ENCODE results near the gene DEPDC1B. TPM values are rescaled to one million over a fixed set of nuclear protein-coding genes. Genes with fewer than 3 reads are reported as not detected.

DEPDC1B gene
- polyA plus RNA-seq, 1 donor from 2014 or later: 7.1 TPM

GRCh38 chr5:60672693-60673264 lies 27.2 kb downstream of the DEPDC1B start:
- Histone ChIP-seq H2AFZ (ENCODE audit: low read depth, low read length) (no peak overlapping the region), H3K9ac (ENCODE audit: low read length) (no peak overlapping the region), H4K20me1 (ENCODE audit: insufficient read depth) (no peaks in the 10 kb centered on the region), H3F3A (ENCODE audit: insufficient read depth, low read length, poor library complexity, severe bottlenecking) (no peaks in the 10 kb centered on the region), H3K27ac (ENCODE audit: low read length) (no peak overlapping the region), H3K4me2 (ENCODE audit: low read length) (no peak overlapping the region), H3K9me3 (ENCODE audit: low read length) (no peaks in the 10 kb centered on the region), H3K9me2 (ENCODE audit: insufficient read depth, low read length) (no peaks in the 10 kb centered on the region), H3K27me3 (ENCODE audit: insufficient read depth, low read depth, low read length) (no peaks in the 10 kb centered on the region), H3K4me3 (ENCODE audit: low read length) (no peak overlapping the region), H3K79me2 (replicated peaks; ENCODE audit: insufficient read depth, low read length) (peaks cover 5% of the 10 kb centered on the region), H3K36me3 (ENCODE audit: insufficient read depth, low read length) (no peaks in the 10 kb centered on the region)
- no peak for TF ChIP-seq REST (IDR thresholded peaks at IDR 0.05; ENCODE audit: borderline replicate concordance)
- TF ChIP-seq EP300 (conservative IDR thresholded peaks at IDR 0.05; ENCODE audit: poor library complexity, severe bottlenecking): no peak
- no peak for TF ChIP-seq POLR2AphosphoS5 (IDR thresholded peaks at IDR 0.05)
- TF ChIP-seq SMC3 (conservative IDR thresholded peaks at IDR 0.05; ENCODE audit: poor library complexity): no peak
- TF ChIP-seq CTCF (IDR thresholded peaks at IDR 0.05; ENCODE audit: poor library complexity, severe bottlenecking): no peak
- no peak for TF ChIP-seq TAF1 (IDR thresholded peaks at IDR 0.05; ENCODE audit: low read depth)
- no peak for TF ChIP-seq MXI1 (conservative IDR thresholded peaks at IDR 0.05; ENCODE audit: poor library complexity, severe bottlenecking)

- Histone ChIP-seq H2AFZ (ENCODE audit: low read depth, low read length) (no peak overlapping the region), H3K4me3 (ENCODE audit: low read length) (no peak overlapping the region), H3K9me3 (ENCODE audit: low read length) (no peaks in the 10 kb centered on the region), H3F3A (ENCODE audit: insufficient read depth, low read length, poor library complexity, severe bottlenecking) (no peaks in the 10 kb centered on the region), H3K4me2 (ENCODE audit: low read length) (no peak overlapping the region), H3K79me2 (replicated peaks; ENCODE audit: insufficient read depth, low read length) (no peaks in the 10 kb centered on the region), H3K27ac (ENCODE audit: low read length) (no peak overlapping the region), H3K36me3 (ENCODE audit: insufficient read depth, low read length) (no peaks in the 10 kb centered on the region), H3K27me3 (ENCODE audit: insufficient read depth, low read depth, low read length) (no peaks in the 10 kb centered on the region), H4K20me1 (ENCODE audit: insufficient read depth) (no peaks in the 10 kb centered on the region), H3K9me2 (ENCODE audit: insufficient read depth, low read length) (no peaks in the 10 kb centered on the region), H3K9ac (ENCODE audit: low read length) (no peak overlapping the region)
- TF ChIP-seq REST (IDR thresholded peaks at IDR 0.05; ENCODE audit: borderline replicate concordance): no peak
- TF ChIP-seq TAF1 (IDR thresholded peaks at IDR 0.05; ENCODE audit: low read depth): no peak
- no peak for TF ChIP-seq EP300 (conservative IDR thresholded peaks at IDR 0.05; ENCODE audit: poor library complexity, severe bottlenecking)
- no peak for TF ChIP-seq RAD21 (conservative IDR thresholded peaks at IDR 0.05)
- TF ChIP-seq MXI1 (conservative IDR thresholded peaks at IDR 0.05; ENCODE audit: poor library complexity, severe bottlenecking): no peak
- no peak for TF ChIP-seq CTCF (IDR thresholded peaks at IDR 0.05; ENCODE audit: poor library complexity, severe bottlenecking)
- no peak for TF ChIP-seq EZH2 (IDR thresholded peaks at IDR 0.05; ENCODE audit: borderline replicate concordance, insufficient read depth, low read length, poor library complexity, severe bottlenecking)
- no peak for TF ChIP-seq POLR2AphosphoS5 (IDR thresholded peaks at IDR 0.05)
- no peak for TF ChIP-seq SMC3 (conservative IDR thresholded peaks at IDR 0.05; ENCODE audit: poor library complexity)
These were observed 27.9 kb downstream of the DEPDC1B start for GRCh38 chr5:60671899-60672692.

Data from neural cell (in vitro differentiated cells).